ENCODE data around the gene UBASH3A. TPM values are rescaled to one million over a fixed set of nuclear protein-coding genes. Genes with fewer than 3 reads are reported as not detected.

The UBASH3A gene
- total RNA-seq, 3 donors from 2014 or later (not counting 1 experiment from before 2014, with no cell fraction given), result 0.66 to 5.0 (median 2.0) TPM

GRCh38 chr21:42461881-42462877, 58.5 kb downstream of the UBASH3A start:
- WGBS (ENCODE audit: insufficient coverage), result 66% methylated on average over 9 of the region's 10 CpGs

DNA sequence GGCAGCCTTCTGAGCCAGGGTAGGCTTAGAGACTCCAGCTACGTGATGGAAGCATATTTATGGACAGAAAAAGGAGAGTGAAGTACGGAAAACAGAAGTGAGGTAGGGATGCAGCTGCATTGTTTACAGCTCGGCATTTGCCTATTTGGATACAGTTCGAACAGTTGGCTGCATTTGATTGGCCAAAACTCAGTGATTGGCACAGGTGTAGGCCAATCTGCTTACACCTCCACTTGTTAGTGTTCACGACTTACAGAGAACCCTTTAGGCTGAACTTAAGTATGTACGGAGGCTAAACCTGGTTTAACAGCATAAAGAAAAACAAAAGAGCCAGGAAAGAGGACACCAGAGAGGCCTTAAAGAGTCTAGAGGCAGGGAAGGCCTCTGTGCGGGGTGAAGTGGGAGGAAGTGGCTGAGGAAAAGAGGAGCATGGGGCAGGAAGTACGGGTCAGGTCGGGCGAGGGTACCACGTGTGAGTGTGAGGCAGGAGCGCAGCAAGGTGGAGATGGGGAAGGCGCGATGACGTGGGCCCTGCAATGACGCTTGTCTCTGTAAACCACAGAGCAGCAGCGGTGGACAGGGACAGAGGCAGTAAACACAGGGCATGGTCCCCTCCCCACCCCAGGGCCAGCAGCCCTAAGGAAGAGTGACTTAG, 60.3 kb downstream of the UBASH3A start:
- whole genome bisulfite sequencing (ENCODE audit: insufficient coverage), result 33% methylated on average over 16 of the region's 17 CpGs
- peak; percentile 85 to 91 (median 86) for ATAC-seq

More at GRCh38 chr21:42461881-42462877, 58.5 kb downstream of the UBASH3A start:
- Histone ChIP-seq H3K4me3 (ENCODE audit: low read length) (no peak overlapping the region), H3K9me3 (ENCODE audit: control insufficient read depth, insufficient read depth, low read length) (no peaks in the 10 kb centered on the region), H3K27me3 (ENCODE audit: control insufficient read depth, insufficient read depth, low read length) (no peaks in the 10 kb centered on the region), H3K27ac (ENCODE audit: low read length) (no peak overlapping the region), H3K36me3 (ENCODE audit: control insufficient read depth, insufficient read depth, low read length) (no peaks in the 10 kb centered on the region), H3K4me1 (ENCODE audit: control insufficient read depth, insufficient read depth, low read length) (peaks cover 51% of the 10 kb centered on the region)
- no peak for DNase-seq
- Mint-ChIP-seq H3K27me3 (ENCODE audit: low read depth in 2 of 2) (peaks cover 20 to 21% of the 10 kb centered on the region in 2 donors), H3K9me3 (no peaks in the 10 kb centered on the region), H3K27ac (peak overlapping the region in 1 of 2 donors; percentile 87), H3K36me3 (no peaks in the 10 kb centered on the region), H3K4me3 (no peak overlapping the region), H3K4me1 (peaks cover 35 to 42% of the 10 kb centered on the region in 2 donors)
- ATAC-seq, result no peak
- no peak for TF ChIP-seq CTCF (IDR thresholded peaks at IDR 0.05)
- intact Hi-C loops (cut with micrococcal nuclease), result no loop called here

GRCh38 chr21:42465008-42465802, 61.5 kb downstream of the UBASH3A start:
- 20% methylated on average over 8 of the region's 8 CpGs for WGBS (ENCODE audit: insufficient coverage)

More for the DNA sequence above, 60.3 kb downstream of the UBASH3A start:
- Mint-ChIP-seq H3K4me3 (peak overlapping the region; percentile 77), H3K36me3 (no peaks in the 10 kb centered on the region), H3K27me3 (ENCODE audit: low read depth in 2 of 2) (peaks cover 18 to 39% of the 10 kb centered on the region in 2 donors), H3K9me3 (no peaks in the 10 kb centered on the region), H3K27ac (peak overlapping the region; percentile 80 to 87), H3K4me1 (peaks cover 42 to 48% of the 10 kb centered on the region in 2 donors)
- TF ChIP-seq CTCF (IDR thresholded peaks at IDR 0.05), result no peak
- Histone ChIP-seq H3K4me1 (ENCODE audit: control insufficient read depth, insufficient read depth, low read length) (peaks cover 55% of the 10 kb centered on the region), H3K27me3 (ENCODE audit: control insufficient read depth, insufficient read depth, low read length) (no peaks in the 10 kb centered on the region), H3K36me3 (ENCODE audit: control insufficient read depth, insufficient read depth, low read length) (no peaks in the 10 kb centered on the region), H3K27ac (ENCODE audit: low read length) (peak overlapping the region; percentile 64), H3K4me3 (ENCODE audit: low read length) (no peak overlapping the region), H3K9me3 (ENCODE audit: control insufficient read depth, insufficient read depth, low read length) (no peaks in the 10 kb centered on the region)
- intact Hi-C loops (cut with micrococcal nuclease), result loop anchor here (2.0 kb wide), 2 partner anchors 33 to 39 kb away; partner anchors contain the start of gene RSPH1
- DNase-seq, result peak; percentile 68 to 89

More at GRCh38 chr21:42465008-42465802, 61.5 kb downstream of the UBASH3A start:
- no peaks in the 10 kb centered on the region for H3K36me3 ChIP-seq (ENCODE audit: control insufficient read depth, insufficient read depth, low read length)
- H3K27me3 Mint-ChIP-seq (ENCODE audit: low read depth in 2 of 2), result peaks cover 18 to 43% of the 10 kb centered on the region in 2 donors
- H3K36me3 Mint-ChIP-seq, result no peaks in the 10 kb centered on the region
- H3K9me3 ChIP-seq (ENCODE audit: control insufficient read depth, insufficient read depth, low read length), result no peaks in the 10 kb centered on the region
- H3K27me3 ChIP-seq (ENCODE audit: control insufficient read depth, insufficient read depth, low read length), result no peaks in the 10 kb centered on the region
- H3K9me3 Mint-ChIP-seq, result no peaks in the 10 kb centered on the region
- peaks cover 54% of the 10 kb centered on the region for H3K4me1 ChIP-seq (ENCODE audit: control insufficient read depth, insufficient read depth, low read length)
- peak in 1 of 2 donors; percentile 60 for DNase-seq
- peaks cover 42 to 48% of the 10 kb centered on the region in 2 donors for H3K4me1 Mint-ChIP-seq
- ATAC-seq, result peak; percentile 29 to 42 (median 31)
- peak overlapping the region; percentile 80 to 87 for H3K27ac Mint-ChIP-seq
- no peak overlapping the region for H3K4me3 ChIP-seq (ENCODE audit: low read length)
- intact Hi-C loops (cut with micrococcal nuclease), result loop anchor here (2.0 to 5.0 kb wide), 3 partner anchors 32 to 47 kb away; partner anchors contain the start of genes RSPH1 and SLC37A1
- no peak overlapping the region for H3K27ac ChIP-seq (ENCODE audit: low read length)
- peak overlapping the region; percentile 29 for H3K4me3 Mint-ChIP-seq
- no peak for TF ChIP-seq CTCF (IDR thresholded peaks at IDR 0.05)
